VCaP (cell line): Measurements from ENCODE around the gene LRP3.
"Not testable (repeated sequence)": the region's sequence is repeated elsewhere in the genome, so short reads cannot be mapped to it uniquely, and the experiment has no call there.

ENCODE experiments used
- H3K27ac ChIP-seq: fragments of 450-650 bp; 2 replicates; pipeline ENCODE4 v1.5.1; 2017
- TF ChIP-seq, protein P1 (sequence below): fragments of 450-650 bp; conservative IDR thresholded peaks from 2 replicates; pipeline ENCODE4 v1.5.1; 2017; ENCODE audit warnings: mild to moderate bottlenecking, moderate library complexity

LRP3 gene

DNA sequence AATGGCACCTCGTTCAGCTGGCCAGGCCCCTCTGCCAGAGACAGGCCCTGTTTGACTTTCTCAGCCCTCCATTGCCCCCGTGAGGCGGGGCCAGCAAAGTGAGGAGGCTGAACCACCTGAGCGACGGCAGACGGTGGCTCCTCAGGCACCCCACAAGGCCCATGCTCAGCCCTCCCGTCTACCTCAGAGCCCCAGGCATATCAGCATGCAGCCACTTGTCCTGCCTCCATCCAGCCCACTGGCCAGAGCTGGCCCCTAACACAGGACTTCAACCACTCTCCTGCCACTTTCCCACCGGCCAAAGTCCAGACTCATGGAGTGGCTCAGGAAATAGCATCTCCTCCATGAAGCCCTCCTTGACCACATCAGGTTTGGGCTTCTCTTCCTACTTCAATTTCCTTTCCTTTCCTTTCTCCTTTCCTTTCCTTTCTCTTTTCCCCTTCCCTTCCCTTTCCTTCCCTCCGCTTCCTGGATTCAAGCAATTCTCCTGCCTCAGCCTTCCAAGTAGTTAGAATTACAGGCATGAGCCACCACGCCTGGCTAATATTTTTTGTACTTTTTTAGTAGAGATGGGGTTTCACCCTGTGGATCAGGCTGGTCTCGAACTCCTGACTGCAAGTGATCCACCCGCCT, 22.2 kb downstream of the LRP3 start:
- H3K27ac ChIP-seq, result no peak overlapping the region
- TF ChIP-seq, protein P1, sequence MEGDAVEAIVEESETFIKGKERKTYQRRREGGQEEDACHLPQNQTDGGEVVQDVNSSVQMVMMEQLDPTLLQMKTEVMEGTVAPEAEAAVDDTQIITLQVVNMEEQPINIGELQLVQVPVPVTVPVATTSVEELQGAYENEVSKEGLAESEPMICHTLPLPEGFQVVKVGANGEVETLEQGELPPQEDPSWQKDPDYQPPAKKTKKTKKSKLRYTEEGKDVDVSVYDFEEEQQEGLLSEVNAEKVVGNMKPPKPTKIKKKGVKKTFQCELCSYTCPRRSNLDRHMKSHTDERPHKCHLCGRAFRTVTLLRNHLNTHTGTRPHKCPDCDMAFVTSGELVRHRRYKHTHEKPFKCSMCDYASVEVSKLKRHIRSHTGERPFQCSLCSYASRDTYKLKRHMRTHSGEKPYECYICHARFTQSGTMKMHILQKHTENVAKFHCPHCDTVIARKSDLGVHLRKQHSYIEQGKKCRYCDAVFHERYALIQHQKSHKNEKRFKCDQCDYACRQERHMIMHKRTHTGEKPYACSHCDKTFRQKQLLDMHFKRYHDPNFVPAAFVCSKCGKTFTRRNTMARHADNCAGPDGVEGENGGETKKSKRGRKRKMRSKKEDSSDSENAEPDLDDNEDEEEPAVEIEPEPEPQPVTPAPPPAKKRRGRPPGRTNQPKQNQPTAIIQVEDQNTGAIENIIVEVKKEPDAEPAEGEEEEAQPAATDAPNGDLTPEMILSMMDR, result no peak

DNA sequence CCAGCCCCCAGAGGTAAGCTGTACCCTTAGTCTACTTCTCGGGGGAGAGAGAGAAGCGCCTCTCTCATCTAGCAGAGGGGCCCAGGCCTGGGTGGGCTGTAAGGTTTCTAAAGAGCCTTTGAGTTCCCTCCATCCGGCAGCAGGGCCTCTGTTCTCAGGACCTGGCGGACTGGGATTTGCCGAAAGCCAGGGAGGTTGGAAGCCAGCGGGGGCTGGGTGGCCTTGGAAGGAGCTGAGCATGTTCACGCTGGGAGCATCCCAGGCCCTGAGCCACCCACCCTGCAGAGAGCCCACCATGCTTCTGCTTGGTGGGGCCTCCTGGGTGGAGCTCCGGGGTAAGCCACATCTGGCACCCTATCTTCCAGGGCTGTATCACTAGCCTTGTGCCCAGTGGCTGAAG, 23.8 kb downstream of the LRP3 start:
- H3K27ac ChIP-seq, result no peak overlapping the region
- TF ChIP-seq, protein P1, result no peak

DNA sequence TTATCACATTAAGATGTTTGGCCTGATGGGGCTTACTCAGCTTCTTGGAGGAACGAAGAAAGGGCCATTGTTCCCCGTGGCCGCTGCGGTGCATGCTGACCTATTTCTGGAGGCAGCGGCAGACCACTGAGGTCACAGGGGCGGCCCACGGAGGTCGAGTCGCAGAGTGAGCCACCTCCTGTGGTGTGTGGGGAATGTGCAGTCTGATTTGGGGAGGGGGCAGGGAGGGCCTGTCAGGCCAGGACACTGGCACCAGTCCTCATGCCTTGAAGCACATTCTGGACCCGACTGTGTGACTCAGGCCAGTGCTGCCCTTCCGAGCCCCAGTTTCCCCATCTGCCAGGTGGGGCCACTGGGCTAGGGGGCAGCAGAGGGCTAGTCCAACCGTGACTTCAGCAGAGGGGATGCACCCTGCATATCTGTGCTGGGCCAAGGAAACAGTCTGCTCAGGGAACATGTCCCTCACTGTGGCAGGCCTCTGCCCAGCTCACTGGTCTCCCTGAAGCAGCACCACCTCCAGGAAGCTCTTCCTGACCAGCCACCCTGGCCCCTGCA, 25.2 kb downstream of the LRP3 start:
- TF ChIP-seq, protein P1, result no peak
- H3K27ac ChIP-seq, result no peak overlapping the region

DNA sequence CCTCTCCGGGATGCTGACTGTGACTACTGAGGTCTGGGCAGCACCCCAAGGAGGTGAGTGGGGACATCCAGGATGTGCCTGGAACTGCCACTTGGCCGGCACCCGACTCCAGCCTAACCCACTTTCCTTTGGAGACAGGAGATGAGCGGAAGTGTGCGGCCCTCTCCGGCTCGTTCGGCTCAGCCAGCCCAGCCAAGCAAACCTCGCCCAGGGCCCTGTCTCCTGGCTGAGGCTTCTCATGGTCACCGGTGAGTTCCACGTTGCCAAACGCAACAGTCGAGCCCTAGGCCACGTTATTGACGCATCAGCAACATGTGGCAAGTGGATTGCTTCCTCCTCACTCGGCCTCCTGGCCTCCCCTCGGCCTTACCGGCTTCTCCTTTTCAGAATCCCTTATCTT, 26.0 kb downstream of the LRP3 start:
- TF ChIP-seq, protein P1, result no peak
- no peak overlapping the region for H3K27ac ChIP-seq

DNA sequence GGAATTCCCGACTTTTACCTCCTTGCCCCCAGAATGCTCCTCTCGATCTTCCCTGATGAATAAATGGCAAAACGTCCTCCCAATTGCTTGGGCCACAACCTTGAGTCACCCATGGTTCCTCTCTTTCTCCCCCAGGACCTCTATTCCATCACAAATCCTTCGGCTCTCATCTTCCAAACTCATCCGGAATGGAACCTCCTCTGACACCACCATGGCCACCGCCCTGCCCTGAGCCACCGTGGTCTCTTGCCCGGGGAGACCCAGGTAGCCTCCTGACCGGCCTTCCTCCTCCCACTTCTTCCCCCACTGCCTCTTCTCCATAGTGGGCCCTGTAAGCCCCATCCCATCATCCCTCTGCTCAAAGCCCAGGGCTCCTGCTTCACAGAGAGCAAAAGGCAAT, 26.6 kb downstream of the LRP3 start:
- TF ChIP-seq, protein P1, result no peak
- H3K27ac ChIP-seq, result no peak overlapping the region

DNA sequence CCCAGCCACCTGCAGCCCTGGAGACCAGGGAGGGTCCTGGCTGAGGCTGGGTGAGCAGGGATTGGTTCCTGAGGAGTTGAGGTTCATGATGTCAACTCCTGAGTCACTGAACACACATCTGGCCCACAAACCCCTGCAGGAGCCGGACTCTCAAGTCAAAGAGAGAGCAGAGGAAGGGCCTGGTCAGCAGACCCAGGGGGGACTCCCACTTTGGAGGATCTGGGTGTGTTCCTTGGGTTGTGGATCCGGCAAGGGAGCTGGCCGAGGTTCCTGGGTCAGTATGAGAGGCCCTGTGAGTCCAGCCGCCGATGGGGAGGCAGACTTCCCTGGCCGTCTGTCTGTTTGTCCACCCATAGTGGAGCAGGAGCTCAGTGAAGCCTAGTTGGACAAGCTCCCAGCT, 27.5 kb downstream of the LRP3 start:
- H3K27ac ChIP-seq, result no peak overlapping the region
- TF ChIP-seq, protein P1, result no peak

DNA sequence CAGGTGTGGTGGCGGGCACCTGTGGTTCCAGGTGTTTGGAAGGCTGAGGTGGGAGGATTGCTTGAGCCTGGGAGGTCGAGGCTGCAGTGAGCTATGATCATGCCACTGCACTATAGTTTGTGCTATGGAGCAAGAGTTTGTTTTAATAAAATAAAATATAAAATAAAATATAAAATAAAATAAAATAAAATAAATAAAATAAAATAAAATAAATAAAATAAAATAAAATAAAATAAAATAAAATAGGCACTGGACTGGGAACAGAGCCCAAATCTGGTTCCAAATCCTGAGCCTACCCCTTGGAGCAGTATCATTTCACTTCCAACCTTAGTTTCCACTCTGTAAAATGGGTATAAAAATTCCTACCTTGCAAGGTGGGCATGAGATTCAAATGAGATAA, 28.1 kb downstream of the LRP3 start:
- not testable (repeated sequence) for H3K27ac ChIP-seq

DNA sequence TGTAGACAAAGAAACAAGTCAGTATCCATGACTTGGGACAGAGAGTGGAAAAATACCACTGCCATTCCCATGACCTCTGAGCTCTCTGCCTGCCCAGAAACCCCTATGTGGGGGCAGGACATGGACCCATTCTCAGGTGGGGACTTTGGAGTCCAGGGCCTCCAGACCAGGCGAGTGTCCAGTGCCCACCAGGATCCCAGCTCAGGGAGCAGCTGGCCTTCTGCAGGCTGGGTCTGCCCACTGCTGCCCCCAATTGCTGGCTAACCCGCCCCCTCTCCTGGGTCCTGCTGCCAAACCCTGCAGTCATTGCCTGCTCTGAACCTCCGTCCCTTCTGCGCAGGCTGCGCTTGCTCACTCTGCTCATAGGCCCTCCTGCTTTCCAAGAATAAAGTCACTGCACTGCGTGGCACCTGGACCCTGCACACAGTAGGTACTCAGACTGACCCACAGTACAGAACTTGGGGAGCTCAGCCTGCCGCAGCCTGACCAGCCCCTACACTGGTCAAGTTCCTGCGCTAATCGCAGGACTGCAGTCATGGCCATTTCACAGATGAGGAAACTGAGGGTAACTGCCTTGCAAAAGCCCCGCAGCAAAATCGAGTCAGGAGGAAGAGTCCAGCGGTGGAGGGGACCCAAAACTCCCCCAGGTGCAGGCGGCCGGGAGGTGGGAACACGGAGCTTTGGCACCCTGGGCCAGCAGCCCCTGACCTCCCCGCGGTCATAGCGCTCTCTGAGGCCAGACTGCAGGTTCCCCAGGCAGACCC, 30.7 kb downstream of the LRP3 start:
- no peak overlapping the region for H3K27ac ChIP-seq
- TF ChIP-seq, protein P1, result no peak
